ENCODE measurements around the gene LCMT1.

GRCh38 chr16:25111403-25112166 lies at the start of gene LCMT1:
- no peak for TF ChIP-seq ZNF785 (CRISPR knock-in tag; IDR thresholded peaks at IDR 0.05)
- no peak for TF ChIP-seq HNRNPK (IDR thresholded peaks at IDR 0.05; ENCODE audit: low read depth, low read length, poor library complexity, severe bottlenecking)
- no peak; a peak in 1 of 6 replicates for TF ChIP-seq CTCF (IDR thresholded peaks at IDR 0.05 in 2 of 3, conservative IDR thresholded peaks at IDR 0.05 in 1 of 3; ENCODE audit: insufficient read depth in 2 of 3, low read depth in 1 of 3, low read length in 3 of 3)
- TF ChIP-seq CHD7 (IDR thresholded peaks at IDR 0.05; ENCODE audit: low read depth, low read length): no peak
- TF ChIP-seq POLR2A (conservative IDR thresholded peaks at IDR 0.05): peak; percentile 69
- TF ChIP-seq ZSCAN29 (IDR thresholded peaks at IDR 0.05): no peak
- no peak for TF ChIP-seq RBM14 (IDR thresholded peaks at IDR 0.05; ENCODE audit: borderline replicate concordance, insufficient read depth, low read depth, low read length)
- no peak for TF ChIP-seq ZBTB11 (CRISPR knock-in tag; IDR thresholded peaks at IDR 0.05)
- TF ChIP-seq SMC3 (conservative IDR thresholded peaks at IDR 0.05; ENCODE audit: insufficient read depth, low read depth, low read length): no peak
- TF ChIP-seq DPF2 (IDR thresholded peaks at IDR 0.05): no peak
- TF ChIP-seq TBL1XR1 (IDR thresholded peaks at IDR 0.05; ENCODE audit: low read length in 2 of 2): no peak

All from K562 (cell line).